GM18907 (cell line): Measurements from ENCODE around the gene HERPUD2.
A peak's percentile ranks its signal among the peaks of the same experiment; 100 is the strongest.
"Not testable (repeated sequence)": the region's sequence is repeated elsewhere in the genome, so short reads cannot be mapped to it uniquely, and the experiment has no call there.

Source experiments
- ATAC-seq: cut with Tn5 transposase; IDR thresholded peaks from one replicate; pipeline ENCODE4 v1.9.1; 2021; ENCODE audit warnings: mild to moderate bottlenecking, moderate library complexity; ENCODE audit not compliant: unreplicated experiment

HERPUD2 gene

GRCh38 chr7:35681231-35682029, 13.5 kb downstream of the HERPUD2 start:
- peak; percentile 84 for ATAC-seq

DNA sequence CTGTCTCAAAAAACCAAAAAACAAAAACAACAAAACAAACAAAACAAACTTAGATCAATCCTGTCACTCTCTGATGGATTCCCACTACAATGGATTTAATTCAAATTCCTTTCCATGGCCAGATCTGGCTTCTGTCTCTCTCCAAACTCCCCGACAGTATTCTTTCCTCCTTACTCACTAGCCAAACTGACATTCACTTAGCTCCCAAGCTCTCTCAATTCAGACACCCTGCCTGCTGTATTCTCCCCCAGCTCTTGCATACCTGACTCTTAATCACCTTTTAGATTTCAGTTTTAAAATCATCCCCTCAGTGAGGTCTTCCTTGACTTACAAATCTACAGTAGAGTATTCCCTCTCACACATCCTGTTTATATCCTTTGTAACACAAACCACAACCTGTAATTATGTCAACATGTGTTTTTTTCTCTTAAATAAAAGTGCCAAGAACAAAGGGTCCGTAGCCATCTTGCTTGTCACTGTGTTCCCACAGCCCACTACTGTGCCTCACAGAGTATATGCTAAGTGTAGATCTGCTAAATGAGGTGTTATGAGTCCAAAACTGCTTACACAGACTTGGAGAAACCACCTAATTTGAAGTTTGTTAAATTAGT, 14.4 kb downstream of the HERPUD2 start:
- no peak for ATAC-seq

GRCh38 chr7:35677582-35678356, 17.2 kb downstream of the HERPUD2 start:
- ATAC-seq: no peak

DNA sequence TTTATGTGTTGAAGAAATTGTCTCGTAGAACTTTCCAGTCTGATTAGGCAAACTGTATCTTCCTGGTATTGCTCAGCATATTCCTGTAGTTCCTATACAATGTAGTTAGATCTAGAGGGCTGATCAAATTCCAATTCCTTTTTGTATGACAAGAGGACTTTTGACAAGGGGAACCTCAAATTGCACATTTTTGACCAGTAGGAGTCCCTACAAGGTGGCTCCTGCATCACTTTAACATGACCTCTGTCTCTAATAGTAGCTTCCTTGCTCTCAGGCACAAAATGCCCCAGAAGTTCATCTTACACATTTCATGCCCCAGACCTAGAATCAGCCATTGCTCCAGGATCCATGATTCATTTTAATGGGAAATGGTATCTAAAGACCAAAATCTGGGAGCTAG, 18.7 kb downstream of the HERPUD2 start:
- ATAC-seq: no peak

DNA sequence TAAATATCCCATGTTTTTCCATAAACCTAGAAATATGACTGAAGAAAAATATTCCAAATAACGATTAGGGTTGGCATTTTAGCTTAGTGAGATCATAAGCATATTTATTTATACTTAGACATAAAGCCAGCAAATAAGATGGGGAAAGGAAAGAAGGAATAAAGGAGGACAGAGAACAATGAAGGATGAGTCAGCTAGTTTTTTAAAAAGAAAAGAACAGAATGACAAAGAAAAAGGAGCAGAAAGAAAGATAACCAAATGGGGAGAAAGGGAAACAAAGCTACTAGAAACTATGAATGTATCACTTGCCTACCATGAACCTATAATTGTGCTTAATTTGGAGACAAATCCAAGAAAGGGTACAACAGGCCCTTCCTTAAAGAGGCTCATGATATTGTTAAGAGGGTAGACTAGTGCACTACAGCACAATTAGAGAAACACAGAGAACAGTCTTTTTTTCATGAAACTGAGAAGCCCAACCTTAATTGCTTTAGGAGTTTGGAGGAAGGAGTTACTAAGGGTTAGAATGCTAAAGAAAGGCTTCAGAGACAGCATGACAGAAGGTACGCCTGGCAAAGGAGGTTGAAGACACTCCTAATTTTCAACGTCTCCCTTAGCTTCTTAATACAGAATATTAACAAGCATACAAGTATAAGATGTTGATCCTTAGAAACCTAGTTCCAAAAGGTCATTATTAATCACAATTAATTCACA, 23.9 kb downstream of the HERPUD2 start:
- no peak for ATAC-seq

GRCh38 chr7:35660411-35660810, 34.5 kb downstream of the HERPUD2 start:
- ATAC-seq: not testable (repeated sequence)

DNA sequence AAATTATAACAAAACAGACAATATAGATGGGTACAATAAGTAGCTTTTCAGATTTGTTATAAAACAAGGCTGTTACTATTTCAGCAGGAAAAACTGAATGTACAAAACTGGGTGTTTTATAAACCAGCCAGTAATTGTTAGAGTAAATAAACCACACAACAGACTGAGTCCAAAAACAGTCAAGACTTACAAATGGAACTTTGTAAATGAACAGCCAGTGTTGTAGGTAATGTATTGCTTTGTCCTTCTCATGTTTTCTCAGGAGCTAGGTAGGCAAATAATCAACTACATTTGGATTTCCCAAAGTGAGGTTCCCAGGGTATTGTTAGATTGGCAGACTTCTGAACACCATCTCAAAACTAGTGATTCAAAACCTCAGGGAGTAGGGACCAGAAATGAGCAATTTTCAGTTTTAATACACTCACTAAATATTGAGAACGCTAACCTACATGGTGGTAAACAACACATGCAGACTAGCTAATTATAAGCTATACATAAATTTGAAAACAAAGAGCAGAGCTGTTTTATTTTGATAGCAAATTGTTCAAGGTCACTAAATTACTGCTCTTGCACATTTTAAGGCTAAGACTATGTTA, 36.2 kb downstream of the HERPUD2 start:
- ATAC-seq: peak; percentile 86

DNA sequence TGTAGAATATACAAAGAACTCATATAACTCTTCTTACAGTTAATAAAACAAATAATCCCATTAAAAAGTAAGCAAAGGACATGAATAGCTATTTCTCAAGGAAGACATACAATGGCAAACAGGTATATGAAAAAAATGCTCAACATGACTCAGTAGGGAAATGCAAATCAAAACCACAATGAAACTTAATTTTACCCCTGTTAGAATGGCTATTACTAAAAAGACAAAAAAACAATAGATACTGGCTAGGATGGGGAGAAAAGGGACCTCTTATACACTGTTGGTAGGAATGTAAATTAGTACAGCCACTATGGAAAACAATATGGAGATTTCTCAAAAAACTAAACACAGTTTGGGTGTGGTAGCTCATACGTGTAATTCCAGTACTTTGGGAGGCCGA, 37.8 kb downstream of the HERPUD2 start:
- peak; percentile 49 for ATAC-seq

GRCh38 chr7:35654558-35654957, 40.4 kb downstream of the HERPUD2 start:
- not testable (repeated sequence) for ATAC-seq

GRCh38 chr7:35652124-35652523, 42.8 kb downstream of the HERPUD2 start:
- no peak for ATAC-seq

- ATAC-seq: no peak
Measured at GRCh38 chr7:35650751-35651150, 44.2 kb downstream of the HERPUD2 start.

DNA sequence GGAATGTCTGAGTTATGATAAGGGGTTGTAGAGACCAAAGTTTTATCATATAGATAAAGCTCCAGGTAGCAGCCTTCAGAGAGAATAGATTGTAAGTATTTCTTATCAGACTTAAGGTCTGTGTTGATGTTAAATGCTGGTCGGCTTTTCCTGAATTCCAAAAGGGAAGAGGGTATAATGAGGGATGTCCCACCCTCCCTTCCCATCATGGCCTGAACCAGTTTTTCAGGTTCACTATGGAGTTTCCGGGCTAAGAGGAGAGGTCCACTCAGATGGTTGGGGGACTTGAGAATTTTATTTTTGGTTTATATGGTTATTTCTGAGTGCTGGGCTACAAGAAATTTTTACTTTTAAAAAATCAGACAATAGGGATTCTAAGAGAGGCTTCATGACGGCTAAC, 45.2 kb downstream of the HERPUD2 start:
- ATAC-seq: no peak

DNA sequence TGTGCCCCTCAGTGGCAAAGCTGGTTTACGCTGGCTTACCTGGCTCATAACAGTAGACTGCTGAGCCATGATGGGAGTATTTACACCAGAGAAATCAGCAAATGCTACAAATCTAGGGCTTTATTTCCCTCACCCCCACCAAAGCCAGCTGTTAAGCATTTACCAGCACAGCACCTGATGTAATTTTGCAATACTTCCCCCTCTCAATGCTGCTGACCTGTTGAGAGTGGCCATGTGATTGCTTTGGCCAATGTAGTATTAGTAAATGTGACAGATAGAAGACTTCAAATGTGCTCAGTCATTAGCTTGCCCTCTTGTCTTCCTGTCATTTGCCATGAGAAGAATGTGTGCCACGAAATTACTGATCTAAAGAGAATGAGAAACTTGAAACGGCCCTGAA, 46.6 kb downstream of the HERPUD2 start:
- no peak for ATAC-seq

- ATAC-seq: peak; percentile 68
Measured at GRCh38 chr7:35647171-35647574, 47.8 kb downstream of the HERPUD2 start.

GRCh38 chr7:35646289-35647023, 48.5 kb downstream of the HERPUD2 start:
- ATAC-seq: no peak

- ATAC-seq: no peak
Measured at GRCh38 chr7:35645691-35646090, 49.2 kb downstream of the HERPUD2 start.

- ATAC-seq: no peak
Measured at GRCh38 chr7:35630024-35630972, 64.6 kb downstream of the HERPUD2 start.

DNA sequence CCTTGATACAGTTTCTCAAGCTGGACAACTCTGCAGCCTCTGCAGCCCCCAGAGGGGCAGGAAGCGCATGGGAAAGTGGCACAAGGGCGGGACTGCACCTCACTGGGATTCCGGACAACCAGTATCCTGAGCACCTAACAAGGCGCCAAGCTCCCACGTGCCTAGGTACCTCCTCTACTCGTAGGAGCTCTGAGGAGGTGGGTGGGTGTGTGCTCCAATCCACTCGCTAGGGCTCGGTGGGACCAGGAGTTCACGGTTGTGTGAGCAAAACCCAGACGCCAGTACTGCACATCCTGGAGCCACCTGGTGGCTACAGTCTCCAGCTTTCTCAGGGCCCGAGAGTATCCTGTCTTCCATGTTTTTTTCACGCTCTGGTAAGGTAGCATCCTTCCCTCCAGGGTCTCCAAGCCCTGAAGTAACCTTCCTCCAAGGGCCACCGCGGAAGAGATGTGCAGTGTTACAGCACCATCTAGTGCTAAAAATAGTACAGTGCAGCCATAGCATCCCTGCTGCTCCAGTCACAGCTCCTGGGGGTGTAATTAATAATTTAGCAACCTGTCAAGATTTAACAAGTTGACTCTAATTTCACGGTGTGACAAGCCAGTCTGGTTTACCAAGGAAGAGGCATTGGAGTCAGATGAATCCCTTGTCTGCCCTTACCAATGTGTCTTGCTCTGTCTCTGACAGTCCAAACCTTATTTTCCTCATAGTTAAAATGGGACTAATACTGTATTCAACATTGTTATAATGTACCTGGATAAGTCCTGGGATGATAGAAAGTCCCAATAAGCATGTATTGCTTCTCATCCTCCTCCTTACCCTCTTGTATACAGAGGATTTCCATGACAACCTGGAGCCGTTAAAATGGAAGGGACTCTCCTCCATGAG, 70.4 kb downstream of the HERPUD2 start:
- ATAC-seq: peak; percentile 83
